HL-60 (cell line): ENCODE measurements around the gene ANAPC5.

ENCODE experiments used
- DNase-seq, 2 experiments: peaks; one replicate each; pipeline ENCODE4 v3.0.0-alpha.2; 2010 to 2020; ENCODE audit warnings: low read depth in 1 of 2, low spot score in 1 of 2
- H3K27ac ChIP-seq: fragments of 250-450 bp; sonication (Bioruptor Pico); replicated peaks from 2 replicates; pipeline ENCODE4 v1.5.1; 2020; ENCODE audit warnings: mild to moderate bottlenecking, moderate library complexity
- H3K27me3 ChIP-seq: fragments of 250-450 bp; sonication (Bioruptor Pico); 2 replicates; pipeline ENCODE4 v1.5.1; 2021; ENCODE audit warnings: mild to moderate bottlenecking, moderate library complexity; ENCODE audit not compliant: insufficient read depth, poor library complexity, severe bottlenecking
- H3K4me3 ChIP-seq: replicated peaks from 2 replicates; pipeline ENCODE4 v1.5.1; 2011; ENCODE audit warnings: mild to moderate bottlenecking, control low read depth, low read length; ENCODE audit not compliant: insufficient read depth
- CTCF ChIP-seq: IDR thresholded peaks from one replicate; pipeline ENCODE4 v1.5.1; 2011; ENCODE audit warnings: low read length, control low read depth, inconsistent platforms; ENCODE audit not compliant: insufficient read depth
- GABPA ChIP-seq: IDR thresholded peaks from 2 replicates; pipeline ENCODE4 v1.6.1; 2012; ENCODE audit warnings: low read depth
- POLR2AphosphoS5 ChIP-seq: IDR thresholded peaks from 2 replicates; pipeline ENCODE4 v1.6.1; 2012; ENCODE audit warnings: low read depth
- REST ChIP-seq: IDR thresholded peaks from 2 replicates; pipeline ENCODE4 v1.6.1; 2012; ENCODE audit warnings: low read depth; ENCODE audit not compliant: insufficient replicate concordance
- SPI1 ChIP-seq: IDR thresholded peaks from 2 replicates; pipeline ENCODE4 v1.6.1; 2012; ENCODE audit warnings: low read depth, mild to moderate bottlenecking, borderline replicate concordance

The ANAPC5 gene

GRCh38 chr12:121264951-121265515 is 87.2 kb downstream of the ANAPC5 start:
- Histone ChIP-seq H3K4me3 (no peak overlapping the region), H3K27me3 (no peaks in the 10 kb centered on the region), H3K27ac (no peak overlapping the region)
- no peak for DNase-seq
- TF ChIP-seq CTCF: no peak
- TF ChIP-seq POLR2AphosphoS5: no peak
- no peak for TF ChIP-seq SPI1
- no peak for TF ChIP-seq GABPA

- Histone ChIP-seq H3K4me3 (no peak overlapping the region), H3K27ac (no peak overlapping the region), H3K27me3 (no peaks in the 10 kb centered on the region)
- TF ChIP-seq CTCF: no peak
- no peak for TF ChIP-seq GABPA
- no peak for TF ChIP-seq SPI1
- TF ChIP-seq REST: no peak
- no peak for TF ChIP-seq POLR2AphosphoS5
- no peak for DNase-seq
Observed at GRCh38 chr12:121264135-121264534, 88.1 kb downstream of the ANAPC5 start.

- Histone ChIP-seq H3K4me3 (no peak overlapping the region), H3K27me3 (no peaks in the 10 kb centered on the region), H3K27ac (no peak overlapping the region)
- no peak for TF ChIP-seq GABPA
- no peak for TF ChIP-seq POLR2AphosphoS5
- TF ChIP-seq SPI1: no peak
- TF ChIP-seq REST: no peak
- TF ChIP-seq CTCF: no peak
- no peak for DNase-seq
Observed at GRCh38 chr12:121263206-121263935, 88.8 kb downstream of the ANAPC5 start.
